Activated CD4-positive, alpha-beta T cell treated with anti-CD3 and anti-CD28 coated beads, Interleukin-2, amount 50 U/mL, for 1 hour (primary cell): ENCODE data around the gene MAP1LC3B.

Source experiments
- DNase-seq: peaks from one replicate; pipeline ENCODE4 v3.0.0-alpha.2; 2020

The MAP1LC3B gene

GRCh38 chr16:87411375-87412271 is 19.5 kb downstream of the MAP1LC3B start:
- DNase-seq, result no peak

GRCh38 chr16:87412371-87412995 is 20.3 kb downstream of the MAP1LC3B start:
- no peak for DNase-seq

DNA sequence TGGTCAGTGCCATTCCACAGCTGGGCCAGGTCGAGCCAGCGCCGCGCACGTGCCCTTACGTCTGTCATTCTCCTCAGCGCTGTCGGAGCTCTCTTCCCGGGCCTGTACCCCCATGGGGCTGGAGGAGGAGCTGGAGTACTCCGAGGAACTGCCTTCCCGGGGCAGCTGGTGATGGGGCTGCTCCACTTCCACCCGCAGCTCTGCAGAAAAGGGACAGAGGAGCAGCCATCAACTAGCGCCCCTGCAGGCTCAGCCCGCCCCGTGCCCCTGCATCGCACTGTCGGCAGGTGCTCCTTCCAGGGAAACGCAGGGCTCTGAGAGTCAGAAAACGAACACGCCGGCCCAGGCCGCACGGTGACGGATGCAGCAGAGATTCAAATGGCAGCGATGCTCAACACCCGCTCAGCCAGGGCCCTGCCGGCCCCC is 20.9 kb downstream of the MAP1LC3B start:
- no peak for DNase-seq

GRCh38 chr16:87414251-87414680 is 22.1 kb downstream of the MAP1LC3B start:
- DNase-seq, result no peak

GRCh38 chr16:87415441-87415840 is 23.3 kb downstream of the MAP1LC3B start:
- DNase-seq, result no peak

DNA sequence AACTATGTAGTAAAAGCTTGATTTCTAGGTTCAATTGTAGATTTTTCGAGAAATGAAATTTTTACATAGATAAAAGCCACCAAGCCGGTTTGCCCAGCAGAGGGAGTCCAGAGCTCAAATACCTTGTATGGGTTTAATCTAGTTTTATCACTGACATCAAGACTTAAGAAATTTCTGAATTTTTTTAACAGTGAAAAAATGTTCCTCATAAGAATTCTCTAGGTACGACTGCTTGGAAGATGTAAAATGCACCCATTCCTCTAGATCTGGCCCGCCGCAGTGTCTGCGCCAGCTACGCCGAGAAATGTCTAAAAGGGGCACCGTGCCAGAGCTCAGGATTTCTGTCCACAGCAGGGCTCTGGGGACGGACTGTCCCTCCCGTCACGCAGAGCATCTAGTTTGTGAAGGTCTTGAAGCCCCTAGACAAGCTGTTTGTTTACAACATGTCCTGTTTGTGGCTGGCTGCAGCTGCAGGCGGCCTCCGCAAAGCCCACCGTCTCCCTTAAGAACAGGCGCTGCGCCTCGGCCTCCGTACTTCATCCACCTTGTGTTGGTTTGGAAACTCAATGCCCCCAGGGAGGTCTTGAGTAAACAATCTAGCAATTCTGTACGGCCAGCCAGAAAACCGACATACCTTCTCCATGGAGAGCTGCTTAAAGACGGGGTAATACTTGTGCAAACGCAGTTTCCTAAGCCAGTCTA is 24.8 kb downstream of the MAP1LC3B start:
- peak; percentile 34 for DNase-seq

DNA sequence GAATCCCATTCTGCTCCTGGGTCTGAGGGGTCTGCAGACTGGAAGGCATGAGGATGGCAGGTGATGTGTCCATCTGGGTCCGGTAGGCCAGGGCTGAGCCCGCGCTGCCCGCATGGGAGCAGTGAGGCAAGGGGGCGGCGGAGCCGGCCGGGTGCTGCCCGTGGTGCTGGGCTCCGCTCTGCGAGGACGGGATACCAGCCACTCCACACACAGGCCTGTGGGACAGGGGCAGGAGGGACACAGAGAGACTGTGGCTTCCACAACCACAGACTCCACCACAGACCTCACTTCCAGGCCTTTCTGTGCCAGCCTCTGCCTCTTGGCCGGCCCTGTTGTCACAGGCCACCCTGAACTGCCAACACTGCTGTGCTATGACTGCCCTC is 25.4 kb downstream of the MAP1LC3B start:
- DNase-seq, result no peak

DNA sequence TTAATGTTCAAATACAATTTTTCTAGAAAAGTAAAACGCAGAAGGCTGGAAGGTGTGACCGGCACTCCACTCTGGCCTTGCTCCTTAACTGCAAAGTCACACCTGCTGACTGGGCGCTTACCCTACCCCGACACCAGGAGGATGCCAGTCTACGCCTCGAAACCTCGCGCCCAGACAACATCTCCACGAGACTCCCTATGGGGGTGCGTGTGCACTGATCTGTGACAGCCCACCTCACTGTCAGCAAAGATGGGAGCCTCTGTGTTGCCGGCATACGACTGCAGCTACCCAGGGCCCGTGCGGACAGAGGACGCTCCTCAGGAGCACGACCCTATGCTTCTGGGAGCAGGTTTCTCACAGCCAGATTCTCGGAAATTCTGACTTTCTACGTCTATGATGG is 26.1 kb downstream of the MAP1LC3B start:
- no peak for DNase-seq

GRCh38 chr16:87418644-87419043 is 26.5 kb downstream of the MAP1LC3B start:
- DNase-seq, result no peak

- no peak for DNase-seq
Measured at GRCh38 chr16:87420026-87421002, 28.2 kb downstream of the MAP1LC3B start.

DNA sequence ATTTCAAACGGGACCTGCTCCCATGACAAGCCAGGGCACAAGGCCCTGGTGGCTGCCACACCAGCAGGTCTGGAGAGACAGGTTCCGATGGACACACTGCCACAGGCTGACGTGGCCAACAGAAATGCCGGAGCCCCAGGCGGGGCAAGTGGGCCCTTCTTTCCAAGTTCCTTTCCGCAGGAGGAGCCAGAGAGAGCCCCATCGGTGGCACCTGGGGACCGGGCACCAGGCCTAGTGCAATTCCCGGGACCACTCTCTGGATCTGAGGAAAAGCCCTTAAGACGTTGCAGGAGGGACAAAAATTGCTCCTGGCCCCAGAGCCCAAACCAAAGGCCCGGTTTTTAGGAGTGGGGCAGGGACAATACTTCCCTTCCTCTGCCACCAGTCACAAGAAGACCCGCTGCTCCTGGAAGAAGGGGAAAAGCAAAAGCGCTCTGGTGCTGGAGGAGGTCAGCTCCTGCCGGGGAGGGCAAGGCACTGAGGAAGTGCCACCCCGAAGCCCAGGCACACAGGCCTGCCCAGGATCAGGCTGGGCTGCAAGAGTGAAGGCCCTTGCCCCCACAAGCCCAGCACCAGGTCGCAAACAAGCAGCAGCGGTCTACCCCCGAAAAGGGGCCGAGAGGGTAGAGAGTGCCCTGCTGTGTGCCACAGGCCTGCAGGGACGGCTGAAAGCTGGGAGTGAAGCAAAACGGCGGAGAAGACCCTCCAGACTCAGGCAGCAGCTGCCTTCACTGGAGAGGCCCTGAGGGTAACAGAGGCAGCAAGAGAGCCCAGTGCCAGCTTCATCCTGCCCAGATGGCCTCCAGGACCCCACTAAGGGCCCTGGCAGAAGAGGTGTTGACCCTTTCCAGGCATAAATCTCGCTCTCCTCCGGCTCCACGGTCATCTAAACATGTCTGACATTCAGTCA is 29.1 kb downstream of the MAP1LC3B start:
- no peak for DNase-seq

- no peak for DNase-seq
Measured at GRCh38 chr16:87422106-87422505, 30.0 kb downstream of the MAP1LC3B start.

DNA sequence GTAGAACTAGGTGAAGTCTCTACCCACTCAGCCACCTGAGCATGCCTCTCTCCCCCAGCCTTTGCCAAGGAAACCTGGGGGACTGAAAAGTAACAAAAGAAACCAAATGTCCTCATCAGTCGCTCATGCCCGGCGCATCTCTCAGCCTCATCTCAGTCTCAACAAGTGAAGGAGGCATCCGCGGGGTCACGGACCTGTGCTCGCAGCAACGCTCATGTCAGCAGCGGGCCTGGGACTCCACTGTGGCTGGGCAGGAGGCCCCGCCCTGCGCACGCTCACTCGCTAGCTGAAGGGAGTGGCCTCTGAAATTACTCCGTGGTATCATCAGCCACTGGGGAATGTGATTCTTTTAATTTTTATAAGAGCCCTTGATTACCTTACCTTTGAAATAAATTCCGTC is 31.3 kb downstream of the MAP1LC3B start:
- no peak for DNase-seq

- DNase-seq, result no peak
Measured at GRCh38 chr16:87424266-87424665, 32.1 kb downstream of the MAP1LC3B start.

DNA sequence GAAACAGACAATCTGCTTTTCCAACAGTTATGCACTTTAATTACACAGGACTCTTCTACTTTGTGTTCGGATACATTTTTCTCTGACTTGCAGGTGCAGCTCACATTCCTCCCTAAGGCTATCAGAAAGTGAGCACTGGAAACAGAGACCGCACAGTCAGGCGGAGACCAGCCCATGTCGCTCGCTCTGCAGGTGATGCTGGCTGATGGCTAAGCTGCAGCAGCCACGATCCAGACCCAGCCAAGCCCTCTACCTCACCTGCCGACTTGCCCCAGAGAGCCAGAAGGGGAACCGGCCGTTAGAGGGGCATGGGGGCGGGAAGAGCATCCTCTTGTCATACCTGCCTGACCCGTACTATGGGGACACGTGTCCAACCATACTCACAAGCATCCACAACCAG is 33.8 kb downstream of the MAP1LC3B start:
- no peak for DNase-seq

GRCh38 chr16:87426423-87427215 is 34.5 kb downstream of the MAP1LC3B start:
- no peak for DNase-seq

DNA sequence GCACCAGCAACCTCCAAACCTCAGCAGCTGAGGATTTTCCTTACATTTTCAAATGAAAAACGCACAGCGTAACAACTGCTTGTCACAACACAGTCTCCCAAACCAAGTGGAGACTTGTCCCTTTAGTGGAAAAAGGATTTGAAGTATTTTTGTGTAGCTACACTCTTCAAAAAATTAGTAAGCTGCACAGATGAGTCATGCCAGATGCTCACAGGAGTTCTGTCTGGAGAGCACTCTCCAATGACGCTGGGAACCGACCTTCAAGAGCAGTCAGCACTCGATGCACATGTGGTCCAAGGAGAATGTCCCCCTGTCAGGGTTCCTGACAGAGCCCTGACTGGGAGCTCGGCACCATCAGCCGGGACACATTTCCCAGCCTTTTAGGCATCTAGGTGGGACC is 39.8 kb downstream of the MAP1LC3B start:
- no peak for DNase-seq

- DNase-seq, result no peak
Measured at GRCh38 chr16:87432330-87432915, 40.3 kb downstream of the MAP1LC3B start.

- DNase-seq, result no peak
Measured at GRCh38 chr16:87434146-87434667, 42.1 kb downstream of the MAP1LC3B start.
